GM19240 (cell line): ENCODE measurements around the gene SLC6A7.
"Not testable (repeated sequence)": the region's sequence is repeated elsewhere in the genome, so short reads cannot be mapped to it uniquely, and the experiment has no call there.

Experiments used
- DNase-seq: peaks from one replicate; pipeline ENCODE4 v3.0.0; 2011; ENCODE audit warnings: low spot score; ENCODE audit not compliant: insufficient read length

The SLC6A7 gene

DNA sequence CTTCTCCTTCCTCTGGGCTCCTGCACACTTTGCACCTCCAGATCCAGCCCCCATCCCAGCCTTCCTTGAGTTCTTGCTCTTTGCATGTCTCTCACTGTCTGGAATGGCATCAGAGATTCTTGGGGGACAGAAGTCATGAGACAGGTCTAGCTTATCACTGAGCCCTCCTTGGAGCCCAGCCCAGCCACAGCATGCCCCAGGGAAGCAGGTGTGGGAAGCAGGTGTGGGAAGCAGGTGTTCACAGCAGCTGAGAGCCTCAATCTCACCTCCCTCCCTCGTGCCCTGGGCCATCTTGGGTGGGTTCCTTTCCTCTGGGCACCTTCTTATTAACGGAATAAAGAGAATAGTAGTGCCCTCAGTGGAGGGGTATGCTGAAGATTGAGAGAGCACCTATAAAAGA lies 27.2 kb downstream of the SLC6A7 start:
- no peak for DNase-seq

DNA sequence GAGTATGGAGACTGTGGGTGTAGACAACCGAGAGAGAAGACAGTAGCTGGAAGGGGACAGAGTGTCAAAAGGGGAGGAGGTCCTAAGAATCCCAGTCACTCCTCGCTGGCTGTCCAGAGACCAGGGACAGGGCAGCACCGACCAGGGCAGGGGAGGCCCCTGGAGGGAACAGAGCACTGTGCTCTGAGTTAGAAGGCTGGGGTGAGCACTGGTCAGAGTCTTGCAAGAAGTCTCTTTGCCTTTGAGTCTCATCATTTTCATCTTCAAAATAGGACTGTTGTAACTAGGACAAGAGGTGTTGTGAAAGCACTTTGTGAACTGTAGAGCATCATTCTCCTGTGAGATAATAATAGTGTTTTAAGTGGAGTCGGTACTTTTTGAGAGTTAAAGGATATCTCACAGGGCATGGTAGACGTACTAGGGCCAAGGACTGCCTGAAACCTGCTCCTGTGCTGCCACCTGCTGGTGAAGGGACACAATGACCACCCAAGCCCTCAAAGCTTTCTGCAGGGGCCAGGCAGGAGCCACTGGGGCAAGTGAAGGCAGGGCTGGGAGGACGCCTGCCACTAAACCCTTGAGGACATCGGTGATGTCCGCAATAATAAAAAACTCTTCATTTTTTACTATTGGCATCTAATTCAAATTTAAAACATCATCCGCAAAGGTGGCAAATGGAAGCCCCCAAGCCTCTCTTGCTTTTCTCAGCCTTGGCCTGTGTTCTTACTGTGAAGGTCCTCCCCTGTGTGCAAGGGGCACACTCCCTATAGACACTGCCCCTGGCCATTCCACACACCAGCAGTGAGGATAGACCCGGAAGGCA lies 28.2 kb downstream of the SLC6A7 start:
- peak; percentile 89 for DNase-seq

DNA sequence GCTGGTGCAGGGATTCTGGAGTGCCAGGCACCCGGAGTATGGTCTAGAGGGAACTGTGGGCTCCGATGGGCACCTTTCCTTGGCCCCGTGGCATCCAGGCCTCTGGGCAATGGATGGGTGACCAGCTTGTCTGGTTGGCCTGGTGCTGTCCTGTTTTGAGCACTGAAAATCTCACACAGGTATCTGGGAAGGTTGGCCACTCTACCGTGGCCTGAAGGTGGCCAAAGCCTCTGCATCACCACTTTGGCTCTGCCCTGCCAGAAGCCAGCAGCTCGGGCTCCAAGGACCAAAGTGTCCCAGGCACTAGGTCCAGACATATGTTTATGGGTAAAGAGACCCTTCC lies 28.8 kb downstream of the SLC6A7 start:
- DNase-seq = no peak

DNA sequence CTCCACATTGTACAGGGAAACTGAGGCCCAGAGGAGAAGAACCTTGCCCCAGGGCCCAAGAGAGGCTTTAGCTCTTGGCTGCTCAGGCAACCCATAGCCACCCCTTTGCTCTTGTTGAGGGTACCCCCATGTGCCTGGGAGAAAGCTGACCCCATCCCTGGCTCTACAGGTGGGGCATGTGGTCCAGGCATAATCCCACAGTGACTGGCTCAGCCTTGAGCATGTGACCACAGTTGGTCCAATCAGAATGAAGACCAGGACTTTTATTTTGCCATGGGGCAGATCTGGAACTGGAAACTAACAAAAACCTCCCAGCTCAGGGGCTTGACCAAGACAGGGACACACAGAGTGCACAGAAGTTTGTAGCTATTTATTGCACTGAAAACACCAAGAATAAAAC lies 29.3 kb downstream of the SLC6A7 start:
- DNase-seq = no peak

DNA sequence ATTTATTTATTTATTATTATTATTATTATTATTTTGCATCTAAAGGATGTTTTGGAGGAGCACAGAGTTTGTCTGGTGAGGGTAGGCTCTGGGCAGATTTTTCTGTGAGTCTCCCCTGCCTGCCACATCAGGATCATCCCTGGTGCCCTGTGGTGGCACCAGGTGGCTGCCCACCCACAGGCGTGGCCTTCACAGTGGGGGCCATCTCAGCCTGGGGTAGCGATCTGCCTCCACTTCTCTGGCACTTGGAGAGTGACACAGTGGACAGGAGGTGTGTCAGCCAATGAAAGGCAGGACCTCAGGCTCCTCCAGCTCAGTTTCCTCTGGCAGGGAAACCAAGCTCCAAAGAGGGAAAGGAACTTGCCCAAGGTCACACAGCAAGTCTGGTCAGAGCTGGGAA lies 30.0 kb downstream of the SLC6A7 start:
- no peak for DNase-seq

DNA sequence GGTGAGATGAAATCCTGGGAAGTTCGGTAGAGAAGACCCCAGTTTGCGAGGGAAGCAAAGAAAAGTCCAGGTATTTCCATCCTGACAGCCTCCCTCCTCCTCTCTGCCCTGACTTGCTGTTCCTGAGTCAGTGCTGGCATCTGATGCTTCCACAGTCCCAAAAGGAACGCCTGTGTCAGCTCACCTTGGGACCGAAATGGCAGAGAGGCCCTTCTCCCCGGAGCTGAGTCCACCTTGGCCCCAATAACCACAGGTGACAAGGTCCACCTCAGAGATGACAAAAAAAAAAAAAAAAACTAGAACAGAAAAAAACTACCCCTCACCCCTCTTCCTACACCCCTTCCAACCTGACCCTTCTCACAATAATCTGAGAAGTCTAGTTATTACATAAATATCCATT lies 31.6 kb downstream of the SLC6A7 start:
- no peak for DNase-seq

DNA sequence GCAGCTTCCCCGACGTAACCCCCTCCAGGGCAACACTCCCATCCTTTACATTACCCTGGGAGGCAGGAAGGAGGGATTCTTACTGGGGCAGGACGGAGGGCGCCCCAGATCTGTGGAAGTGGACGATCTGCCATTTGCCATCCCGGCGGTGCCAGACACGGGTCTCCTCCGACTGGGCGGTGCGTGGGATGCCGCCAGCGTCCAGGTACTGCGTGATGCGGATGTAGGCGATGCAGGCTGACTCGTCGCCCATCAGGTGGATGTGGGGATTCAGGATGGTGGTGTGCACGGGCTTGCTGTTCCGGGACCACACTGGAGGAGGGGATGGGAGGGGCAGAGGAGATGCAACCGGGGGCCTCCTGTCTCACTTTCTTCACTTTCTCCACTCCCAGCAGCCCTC lies 33.0 kb downstream of the SLC6A7 start:
- DNase-seq = no peak

DNA sequence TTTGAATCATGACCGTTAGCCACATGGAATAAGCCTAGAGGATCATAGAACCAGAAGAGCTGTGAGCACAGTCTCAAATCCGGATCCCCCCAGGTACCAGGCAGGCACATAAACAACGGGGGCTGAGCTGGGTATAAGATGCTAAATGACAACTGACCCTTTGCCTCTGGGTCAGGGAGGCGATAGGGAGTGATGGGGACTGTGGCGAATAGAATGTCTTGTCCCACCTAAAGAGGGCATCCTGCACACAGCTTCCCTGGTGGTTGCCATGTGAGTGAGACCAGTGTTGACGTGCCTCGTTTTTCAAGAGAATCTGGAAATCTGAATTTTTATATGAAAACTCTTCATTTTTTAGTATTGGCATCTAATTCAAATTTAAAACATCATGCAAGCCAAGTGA lies 33.6 kb downstream of the SLC6A7 start:
- no peak for DNase-seq

DNA sequence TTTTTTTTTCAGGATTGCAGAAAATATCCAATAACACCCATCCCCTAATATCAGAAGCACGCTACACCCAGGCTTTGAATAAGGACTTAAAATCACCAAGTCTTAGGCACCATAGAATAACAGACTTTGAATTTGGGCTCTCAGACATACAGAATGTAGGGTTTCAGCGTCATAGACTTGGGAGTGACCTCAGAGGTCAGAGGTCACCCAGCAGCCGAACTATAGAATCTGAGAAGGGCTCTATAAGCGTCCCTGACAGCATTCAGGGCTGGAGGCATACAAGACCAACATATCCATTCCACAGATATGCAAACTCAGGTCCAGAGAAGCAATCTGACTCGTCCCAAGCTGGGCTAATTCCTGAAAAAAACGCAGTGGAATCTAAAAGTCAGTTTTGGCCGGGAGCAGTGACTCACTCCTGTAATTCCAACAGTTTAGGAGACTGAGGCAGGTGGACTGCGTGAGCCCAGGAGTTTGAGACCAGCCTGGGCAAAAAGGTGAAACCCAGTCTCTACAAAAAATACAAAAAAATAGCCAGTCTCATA lies 34.7 kb downstream of the SLC6A7 start:
- DNase-seq = no peak

DNA sequence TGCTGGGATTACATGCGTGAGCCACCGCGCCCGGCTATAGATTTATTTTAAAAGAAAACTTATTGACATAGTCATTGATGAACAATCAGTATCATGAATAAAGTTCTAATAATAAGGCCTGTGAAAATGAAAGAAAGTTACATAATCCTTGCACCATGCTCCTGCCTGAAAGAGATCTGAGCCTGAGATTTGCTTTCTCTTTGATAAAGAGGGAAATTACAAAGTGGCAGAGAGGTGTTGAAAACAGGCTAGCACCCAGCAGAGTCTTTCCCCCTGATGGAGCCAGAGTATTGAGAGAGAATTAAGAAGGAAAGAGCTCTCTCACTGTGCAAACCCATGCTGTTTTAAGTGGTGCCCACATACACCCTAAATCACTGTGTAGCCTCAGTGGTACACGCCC lies 37.2 kb downstream of the SLC6A7 start:
- DNase-seq = no peak

DNA sequence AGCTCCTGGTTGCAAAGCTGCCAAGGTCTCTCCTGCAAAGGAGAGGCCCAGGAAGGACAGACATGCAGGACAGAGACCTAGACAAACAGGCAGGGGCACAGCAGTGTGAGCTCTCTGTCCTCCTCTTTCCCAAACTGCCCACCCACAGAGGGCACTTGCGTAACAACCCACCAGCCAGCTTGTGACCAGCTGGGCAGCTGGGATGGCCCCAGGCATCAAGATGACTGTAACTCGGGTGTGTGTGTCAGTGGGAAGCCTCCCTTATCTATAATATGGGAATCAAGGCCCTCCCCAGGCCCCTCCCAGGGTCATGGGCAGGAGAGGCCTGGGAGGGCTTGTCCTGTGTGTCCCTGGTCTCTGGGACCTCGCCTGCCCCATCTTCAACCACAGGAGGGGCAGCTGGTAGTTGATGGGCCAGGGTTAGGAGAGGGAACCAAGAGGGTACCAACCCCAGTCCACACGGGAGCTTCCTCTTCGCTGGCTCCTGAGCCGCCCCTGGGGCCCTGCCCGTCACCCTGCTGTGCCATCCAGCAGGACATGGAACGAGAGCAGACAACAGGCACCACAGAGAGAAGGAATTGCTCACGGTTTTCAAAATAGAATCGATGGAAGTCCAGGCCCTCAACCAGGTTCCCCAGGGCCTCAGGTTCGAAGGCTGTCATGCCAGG lies 37.9 kb downstream of the SLC6A7 start:
- DNase-seq = no peak

DNA sequence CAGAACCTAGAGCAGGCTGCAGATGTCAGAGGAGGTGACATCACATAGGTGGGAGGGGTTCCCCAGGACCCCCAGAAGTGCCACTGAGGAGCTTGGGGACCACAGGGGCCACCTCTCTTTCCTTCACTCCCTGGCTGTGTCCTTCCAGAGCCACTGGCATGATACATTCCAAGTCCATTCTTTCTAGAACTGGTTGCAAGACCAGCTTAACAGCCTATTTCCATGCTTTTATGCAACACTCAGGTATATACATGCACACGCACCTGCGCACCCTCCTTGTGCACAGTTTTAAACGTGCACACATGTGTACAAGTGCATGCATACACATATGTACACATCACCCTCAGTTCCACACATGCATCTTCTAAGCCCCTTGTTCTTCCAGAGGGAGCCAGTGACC lies 39.7 kb downstream of the SLC6A7 start:
- DNase-seq = no peak

DNA sequence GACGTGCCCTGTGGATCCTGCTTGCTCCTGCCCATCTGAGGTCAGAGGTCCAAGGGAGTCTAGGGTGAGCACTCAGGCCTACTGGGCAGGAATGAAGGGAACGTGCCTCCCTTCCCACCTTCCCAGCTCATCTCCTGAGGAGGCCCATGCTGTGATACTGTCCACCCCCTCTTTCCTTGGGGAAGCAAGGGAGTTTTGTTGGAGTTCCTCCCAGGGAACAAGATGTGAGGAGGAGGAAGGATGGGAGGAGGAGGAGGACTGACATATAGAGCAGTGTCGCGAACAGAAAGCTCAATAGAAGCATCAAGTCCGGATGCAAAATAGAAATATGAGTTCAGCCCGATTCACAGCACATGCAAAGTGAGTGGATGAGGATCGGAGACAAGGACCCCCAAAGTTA lies 41.0 kb downstream of the SLC6A7 start:
- no peak for DNase-seq

DNA sequence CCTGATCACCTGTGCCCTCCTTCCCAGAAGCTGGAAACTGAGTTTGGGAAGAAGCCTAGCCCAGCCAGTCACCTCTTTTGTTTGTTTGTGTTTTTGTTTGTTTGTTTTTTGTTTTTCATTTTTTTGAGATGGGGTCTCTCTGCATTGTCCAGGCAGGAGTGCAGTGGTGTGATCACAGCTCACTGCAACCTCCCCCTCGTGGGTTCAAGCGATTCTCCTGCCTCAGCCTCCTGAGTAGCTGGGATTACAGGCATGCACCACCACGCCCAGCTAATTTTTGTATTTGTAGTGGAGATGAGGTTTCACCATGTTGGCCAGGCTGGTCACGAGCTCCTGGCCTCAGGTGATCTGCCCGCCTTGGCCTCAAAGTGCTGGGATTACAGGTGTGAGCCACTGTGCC lies 43.8 kb downstream of the SLC6A7 start:
- not testable (repeated sequence) for DNase-seq

DNA sequence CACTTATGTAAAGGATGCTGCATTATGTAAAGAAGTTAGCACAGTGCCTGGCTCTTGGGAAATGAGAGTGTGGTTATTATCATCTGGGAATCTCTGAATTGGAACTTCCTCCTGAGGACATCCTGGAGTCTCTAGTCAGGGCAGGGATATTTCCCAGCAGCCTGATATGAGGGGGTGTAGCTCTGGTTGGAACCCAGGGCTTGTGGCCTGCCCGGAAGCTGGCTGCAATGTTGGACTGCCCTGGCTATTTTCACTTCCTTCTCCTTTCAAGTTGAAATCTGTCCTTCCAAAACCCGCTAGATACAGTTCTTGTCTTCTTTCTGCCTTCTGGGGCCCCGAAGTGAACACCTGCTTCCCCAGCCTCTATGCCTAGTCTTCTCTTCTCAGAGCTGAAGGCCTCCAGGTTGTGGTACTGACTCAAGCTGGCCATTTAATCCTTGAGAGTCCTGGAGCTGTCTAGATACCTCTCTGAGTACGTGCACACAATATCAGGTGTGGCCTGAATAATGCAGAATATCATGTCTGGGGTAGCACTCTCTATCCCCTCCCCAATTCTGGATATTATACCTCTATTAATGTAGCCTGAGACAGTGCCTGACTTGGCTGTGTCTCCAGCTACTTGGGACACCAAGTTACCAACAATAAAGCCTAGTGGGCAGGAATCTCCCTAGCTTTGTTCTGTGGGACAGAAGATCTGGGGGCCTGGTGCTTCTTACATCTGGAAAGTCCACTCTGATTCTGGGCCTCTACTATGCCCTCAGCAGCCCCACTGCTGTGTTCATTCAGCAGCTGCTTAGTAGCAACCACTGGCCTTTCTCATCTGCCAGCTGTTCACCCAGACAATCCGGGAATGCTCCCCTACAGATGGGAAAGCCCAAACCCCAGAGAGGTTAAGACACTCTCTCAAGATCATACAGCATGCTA lies 45.0 kb downstream of the SLC6A7 start:
- DNase-seq = no peak

DNA sequence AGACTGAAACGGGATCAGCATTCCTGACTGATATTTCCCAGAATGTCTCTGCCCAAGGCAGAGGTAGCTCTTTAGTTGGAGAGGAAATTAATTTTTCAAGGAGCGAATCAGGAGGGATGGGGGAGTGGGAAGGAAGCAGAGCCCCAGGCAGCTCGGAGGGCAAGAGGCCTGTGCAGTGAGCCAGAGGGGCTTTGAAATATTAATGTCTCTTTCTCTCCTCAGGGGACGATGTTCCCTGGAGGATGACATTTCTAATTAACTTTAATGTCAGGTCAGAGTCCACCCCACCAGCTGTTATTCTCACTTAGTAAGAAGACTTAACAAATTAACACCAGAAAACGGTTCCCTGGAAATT lies 45.6 kb downstream of the SLC6A7 start:
- no peak for DNase-seq

DNA sequence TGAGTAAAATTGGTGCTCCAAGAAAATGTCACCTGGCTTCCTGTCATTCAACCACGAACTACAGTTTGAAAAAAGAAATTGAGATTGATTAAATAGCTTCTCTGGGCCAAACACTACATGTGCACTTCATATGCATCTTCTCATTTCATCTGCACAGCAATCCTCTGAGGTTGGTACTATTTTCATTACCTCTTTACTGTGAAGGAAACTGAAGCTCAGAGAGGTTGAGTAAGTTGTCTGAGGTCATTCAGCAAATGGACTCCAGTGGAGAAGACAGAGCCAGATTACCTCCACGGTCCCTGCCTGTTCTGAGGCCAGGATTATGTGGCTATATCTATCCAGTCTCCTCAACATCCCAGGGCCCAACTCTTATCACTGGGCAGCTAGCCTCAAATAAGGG lies 46.5 kb downstream of the SLC6A7 start:
- DNase-seq = no peak

DNA sequence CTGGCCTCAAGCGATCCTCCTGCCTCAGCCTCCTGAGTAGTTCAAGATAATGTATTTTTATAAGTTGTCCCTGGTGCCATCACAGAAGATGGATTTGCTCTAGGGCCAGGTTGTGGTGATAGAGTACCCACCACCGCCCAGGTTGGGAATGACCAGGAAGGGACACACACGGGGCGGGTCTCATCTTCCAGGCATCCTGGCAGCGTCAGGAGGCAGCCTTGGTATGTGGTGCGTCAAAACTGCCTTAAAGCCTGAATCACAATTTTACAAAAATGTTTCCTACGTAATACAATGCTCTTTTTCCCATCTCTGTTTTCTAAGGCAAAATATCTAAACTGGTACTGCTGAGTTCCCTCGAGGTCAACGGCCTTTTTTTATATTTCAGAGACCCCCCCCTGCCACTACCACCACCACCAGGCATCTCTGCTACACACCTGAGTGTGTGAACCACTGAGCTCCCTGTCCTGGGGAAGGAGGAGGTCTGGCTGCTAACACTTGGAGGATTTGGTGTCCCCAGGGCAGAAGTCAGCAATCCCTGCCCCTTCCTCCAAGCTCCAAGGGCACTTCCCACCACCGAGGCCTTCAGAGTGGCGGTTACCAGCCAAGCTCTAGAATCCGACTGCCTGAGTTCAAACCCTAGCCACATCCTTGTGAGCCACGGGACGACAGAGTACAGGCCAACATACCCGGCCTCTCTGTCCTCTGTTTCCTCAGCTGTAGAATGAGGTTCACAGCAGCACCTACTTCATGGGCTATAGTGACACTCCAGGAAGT lies 47.3 kb downstream of the SLC6A7 start:
- no peak for DNase-seq

DNA sequence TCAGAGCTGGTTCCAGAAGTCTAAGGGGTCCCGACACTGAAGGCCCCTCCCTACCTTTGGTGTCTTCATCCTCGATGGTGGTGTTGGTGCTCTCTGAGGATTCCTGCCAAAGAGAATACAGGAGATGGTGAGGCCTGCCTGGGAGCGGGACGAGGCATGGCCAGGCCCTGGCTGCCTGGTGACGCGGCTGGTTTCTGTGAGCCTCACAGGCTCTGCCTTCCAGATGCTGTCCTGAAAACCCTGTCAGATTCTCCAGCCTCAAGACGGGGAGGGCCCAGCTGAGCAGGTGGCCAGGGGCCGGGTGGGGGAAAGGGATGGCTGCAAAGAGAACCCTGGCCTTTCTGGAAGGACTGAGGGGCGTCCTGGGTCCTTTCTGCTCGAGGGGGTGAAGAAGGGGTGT lies 48.8 kb downstream of the SLC6A7 start:
- DNase-seq = no peak

DNA sequence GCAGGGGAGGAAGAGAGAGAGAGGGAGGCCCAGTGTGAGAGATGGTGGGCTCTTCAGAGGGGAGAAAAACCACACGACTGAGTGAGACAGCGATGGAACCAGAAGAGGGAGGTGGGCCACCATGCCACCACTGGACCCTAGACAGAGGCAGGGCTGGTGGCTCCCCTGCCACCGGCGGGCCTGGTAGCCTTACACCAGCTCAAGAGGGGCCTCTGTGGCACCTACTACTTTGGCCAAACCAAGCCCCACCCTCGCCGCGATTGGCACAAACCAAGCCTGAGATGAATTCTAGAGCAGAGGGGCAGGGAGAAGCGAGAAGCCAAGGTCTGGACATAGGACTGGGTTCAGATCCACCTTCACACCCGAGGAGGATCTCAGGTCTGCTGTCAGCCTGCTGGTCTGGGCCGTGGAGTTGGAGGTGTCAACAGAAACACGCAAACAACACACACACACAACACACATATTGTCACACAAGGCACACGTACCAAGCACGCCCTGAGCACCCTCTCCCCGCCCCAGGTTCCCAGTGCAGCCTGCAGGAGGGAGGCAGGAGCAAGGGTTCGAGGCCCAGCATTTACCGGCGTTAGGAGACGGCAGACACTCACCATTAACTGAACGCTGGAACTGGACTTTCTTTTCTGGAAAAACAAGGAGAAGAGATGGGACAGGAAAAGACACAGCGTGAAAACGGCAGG lies 49.4 kb downstream of the SLC6A7 start:
- DNase-seq = no peak

DNA sequence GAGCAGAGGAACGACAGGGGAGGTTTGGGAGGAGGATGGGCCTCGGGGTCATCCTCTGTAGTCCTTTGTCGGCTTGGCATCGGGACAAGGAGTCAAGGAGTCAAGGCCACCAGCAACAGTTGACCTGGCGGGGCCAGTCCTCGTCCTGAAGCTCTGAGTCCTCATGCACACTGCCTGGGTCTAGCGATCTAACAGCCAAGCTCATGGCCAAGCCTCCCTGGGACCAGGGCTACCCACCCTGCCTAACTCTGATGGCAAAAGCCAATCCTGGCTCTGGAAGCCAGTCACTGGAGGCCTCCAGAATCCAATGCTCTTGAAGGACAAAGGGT lies 49.9 kb downstream of the SLC6A7 start:
- no peak for DNase-seq
